Measurements from ENCODE around the gene TRIM38. TPM values are rescaled to one million over a fixed set of nuclear protein-coding genes. Genes with fewer than 3 reads are reported as not detected.
"Not testable (repeated sequence)": the region's sequence is repeated elsewhere in the genome, so short reads cannot be mapped to it uniquely, and the experiment has no call there.

Gene TRIM38
- total RNA-seq, 1 experiment from 2014 or later, result 4.4 TPM

DNA sequence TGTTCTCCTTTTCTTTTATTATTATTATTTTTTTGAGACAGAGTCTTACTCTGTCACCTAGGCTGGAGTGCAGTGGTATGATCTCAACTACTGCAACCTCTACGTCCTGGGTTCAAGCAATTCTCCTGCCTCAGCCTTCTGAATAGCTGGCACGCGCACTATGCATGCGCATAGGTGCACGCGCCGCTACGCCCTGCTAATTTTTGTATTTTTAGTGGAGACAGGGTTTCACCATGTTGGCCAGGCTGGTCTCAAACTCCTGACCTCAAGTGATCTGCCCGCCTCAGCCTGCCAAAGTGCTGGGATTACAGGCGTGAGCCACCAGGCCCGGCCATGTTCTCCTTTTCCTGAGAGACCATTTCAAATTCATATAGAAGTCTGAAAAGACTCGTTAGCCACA, 32.8 kb upstream of the TRIM38 start:
- H3K4me1 ChIP-seq (ENCODE audit: control insufficient read depth, insufficient read depth, low read length); H3K36me3 ChIP-seq (ENCODE audit: control insufficient read depth, insufficient read depth, low read length); CTCF ChIA-PET: not testable (repeated sequence)

DNA sequence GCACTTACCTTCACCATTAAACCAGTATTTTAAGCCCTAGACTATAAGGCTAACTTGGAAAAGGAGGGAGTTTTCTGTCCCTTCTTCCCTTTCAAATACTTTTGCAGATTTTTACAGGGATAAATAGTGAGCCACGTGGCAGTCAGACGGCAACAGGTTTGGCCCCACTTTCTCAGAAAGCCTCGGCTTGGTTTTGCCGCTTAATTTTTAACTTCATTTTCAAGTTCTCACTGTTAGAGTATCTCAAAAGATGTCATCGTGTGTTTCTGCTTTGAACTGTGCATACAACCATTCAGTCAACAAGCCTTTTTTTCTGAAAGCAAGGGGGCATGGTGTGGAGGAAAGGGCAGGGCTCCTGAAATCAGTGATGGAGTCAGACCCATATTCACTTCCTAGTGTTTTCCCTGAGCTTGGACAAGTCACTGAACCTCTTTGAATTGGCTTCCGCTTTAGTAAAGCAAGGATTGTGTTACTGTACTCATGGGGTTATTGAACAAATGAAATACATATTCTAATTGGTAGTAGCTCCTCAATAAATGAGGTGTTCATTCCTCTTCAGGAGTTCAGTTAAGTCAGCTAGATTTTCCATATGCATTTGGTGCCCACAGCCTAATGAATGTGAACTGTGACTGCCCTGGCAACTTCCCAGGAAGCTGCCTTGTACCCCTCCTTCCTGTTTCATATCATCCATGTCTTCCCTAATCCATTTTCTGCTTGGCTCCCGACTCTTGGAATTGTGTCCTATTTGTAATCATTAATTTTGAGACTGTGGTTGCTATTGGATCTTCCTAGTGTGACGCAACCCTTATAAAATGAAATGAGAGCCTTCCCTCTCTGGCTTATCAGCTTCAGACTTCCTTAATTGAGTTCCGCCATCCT, 31.8 kb upstream of the TRIM38 start, which contains the start of gene SLC17A2:
SLC17A2 (minus strand) TSS at position 160 of the 879 bp plus-strand sequence. CDS start 4,895 bp downstream, outside the sequence.
- TF ChIP-seq REST (IDR thresholded peaks at IDR 0.05; ENCODE audit: insufficient read depth in 1 of 2, low read depth in 2 of 2, low read length in 1 of 2) (no peak), CTCF (IDR thresholded peaks at IDR 0.05) (no peak), SIN3A (IDR thresholded peaks at IDR 0.05; ENCODE audit: borderline replicate concordance, insufficient read depth, low read depth, low read length) (no peak), POLR2AphosphoS5 (IDR thresholded peaks at IDR 0.05; ENCODE audit: low read depth, low read length) (no peak), TCF7L2 (IDR thresholded peaks at IDR 0.05; ENCODE audit: low read depth, low read length) (no peak)
- no peak for ATAC-seq
- Histone ChIP-seq H3K27ac (ENCODE audit: low read length) (no peak within 1 kb of the TSS), H3K4me3 (ENCODE audit: low read depth in 2 of 2, low read length in 2 of 2) (no peak within 1 kb of the TSS), H3K9me3 (ENCODE audit: control insufficient read depth, insufficient read depth, low read depth, low read length) (no peaks in the 10 kb centered on the region), H3K27me3 (ENCODE audit: control insufficient read depth, insufficient read depth, low read length) (no peaks in the 10 kb centered on the region), H3K36me3 (ENCODE audit: control insufficient read depth, insufficient read depth, low read length) (no peaks in the 10 kb centered on the region), H3K4me1 (ENCODE audit: control insufficient read depth, insufficient read depth, low read length) (no peaks in the 10 kb centered on the region)
- intact Hi-C loops (cut with micrococcal nuclease; ENCODE audit: unreplicated experiment), result no loop called here
- BruUV-seq (replicated peaks), result no TSS peak
- in situ Hi-C loops (cut with HindIII; ENCODE audit: low pct_unique_long_range_greater_than_20kb, low sequenced_read_pairs), result no loop called here
- no peak for DNase-seq (ENCODE audit: low read depth, low spot score)
- CTCF ChIA-PET, result no interaction called here
- POLR2A ChIA-PET, result no interaction called here

More for the DNA sequence above, 32.8 kb upstream of the TRIM38 start:
- BruUV-seq (replicated peaks); DNase-seq (ENCODE audit: low read depth, low spot score); intact Hi-C loops (cut with micrococcal nuclease; ENCODE audit: unreplicated experiment); ATAC-seq; H3K9me3 ChIP-seq (ENCODE audit: control insufficient read depth, insufficient read depth, low read depth, low read length); in situ Hi-C loops (cut with HindIII; ENCODE audit: low pct_unique_long_range_greater_than_20kb, low sequenced_read_pairs); H3K27me3 ChIP-seq (ENCODE audit: control insufficient read depth, insufficient read depth, low read length); POLR2A ChIA-PET; H3K27ac ChIP-seq (ENCODE audit: low read length); H3K4me3 ChIP-seq (ENCODE audit: low read depth in 2 of 2, low read length in 2 of 2): not testable (repeated sequence)

GRCh38 chr6:25931411-25931709, 31.2 kb upstream of the TRIM38 start:
- 0 out of 2 replicates have a peak, but pooled peaks cover 5% of the 10 kb centered on the region for H3K27me3 ChIP-seq (ENCODE audit: control insufficient read depth, insufficient read depth, low read length)
- BruUV-seq (replicated peaks), result no TSS peak
- DNase-seq (ENCODE audit: low read depth, low spot score), result no peak
- TF ChIP-seq POLR2AphosphoS5 (IDR thresholded peaks at IDR 0.05; ENCODE audit: low read depth, low read length) (no peak), CTCF (IDR thresholded peaks at IDR 0.05) (no peak), TCF7L2 (IDR thresholded peaks at IDR 0.05; ENCODE audit: low read depth, low read length) (no peak), SIN3A (IDR thresholded peaks at IDR 0.05; ENCODE audit: borderline replicate concordance, insufficient read depth, low read depth, low read length) (no peak), REST (IDR thresholded peaks at IDR 0.05; ENCODE audit: insufficient read depth in 1 of 2, low read depth in 2 of 2, low read length in 1 of 2) (no peak)
- in situ Hi-C loops (cut with HindIII; ENCODE audit: low pct_unique_long_range_greater_than_20kb, low sequenced_read_pairs), result no loop called here
- POLR2A ChIA-PET, result no interaction called here
- intact Hi-C loops (cut with micrococcal nuclease; ENCODE audit: unreplicated experiment), result no loop called here
- no peak for ATAC-seq
- no peaks in the 10 kb centered on the region for H3K9me3 ChIP-seq (ENCODE audit: control insufficient read depth, insufficient read depth, low read depth, low read length)
- no peaks in the 10 kb centered on the region for H3K4me1 ChIP-seq (ENCODE audit: control insufficient read depth, insufficient read depth, low read length)
- H3K27ac ChIP-seq (ENCODE audit: low read length), result no peak overlapping the region
- H3K36me3 ChIP-seq (ENCODE audit: control insufficient read depth, insufficient read depth, low read length), result no peaks in the 10 kb centered on the region
- CTCF ChIA-PET, result no interaction called here
- H3K4me3 ChIP-seq (ENCODE audit: low read depth in 2 of 2, low read length in 2 of 2), result no peak overlapping the region

Measured in Panc1 (cell line).